GM12878 (cell line): Measurements from ENCODE around the gene SKIDA1. TPM values are rescaled to one million over a fixed set of nuclear protein-coding genes. Genes with fewer than 3 reads are reported as not detected.

Experiments
- ATAC-seq: fragments of 200-7000 bp; cut with Tn5 transposase; 3 replicates; pipeline ENCODE4 v1.9.1; 2020; ENCODE audit warnings: mild to moderate bottlenecking, moderate library complexity
- BruUV-seq: library from RNA; stranded (reverse); fragments of 400-500 nt; replicated peaks from 2 replicates; lab custom pipeline; 2021; lab: Mats Ljungman, UMichigan
- CTCF ChIA-PET: fragments of 300-600 bp; sonication (Branson Sonifier 250); formaldehyde crosslinking; extraction: SDS; loops from one replicate; lab custom pipeline; 2021; ENCODE audit warnings: inconsistent platforms; lab: Yijun Ruan, JAX
- POLR2A ChIA-PET: fragments of 350-600 bp; formaldehyde crosslinking; extraction: SDS; loops from one replicate; lab custom pipeline; 2021; ENCODE audit warnings: inconsistent platforms; lab: Charles Lee
- RAD21 ChIA-PET: fragments of 300-600 bp; sonication (Branson Sonifier 250); formaldehyde crosslinking; loops from one replicate; lab custom pipeline; 2023; ENCODE audit warnings: antibody characterized with exemption; ENCODE audit not compliant: unreplicated experiment; lab: Charles Lee
- SMC1A ChIA-PET: fragments of 300-600 bp; sonication (Branson Sonifier 250); formaldehyde crosslinking; loops from one replicate; lab custom pipeline; 2023; ENCODE audit not compliant: unreplicated experiment, uncharacterized antibody; lab: Charles Lee
- DNase-seq: peaks from one replicate; pipeline ENCODE4 v3.0.0-alpha.2; 2011; ENCODE audit warnings: low read depth, low spot score
- FAIRE-seq: peaks from 3 replicates; lab custom pipeline; 2011; peaks lifted over from hg19 to GRCh38; lab: Jason Lieb, UNC
- H2AFZ ChIP-seq: 2 replicates; pipeline ENCODE4 v1.6.0; 2011; ENCODE audit warnings: low read depth, low read length, control low read depth; ENCODE audit not compliant: control insufficient read depth
- H3K27ac ChIP-seq: 2 replicates; pipeline ENCODE4 v1.5.1; 2011; ENCODE audit warnings: control low read depth; ENCODE audit not compliant: control insufficient read depth, insufficient read depth
- H3K27me3 ChIP-seq, 2 experiments: replicated peaks in 1 of 2; 2 replicates each; pipeline versions ENCODE4 v1.6.0 to v1.6.1; 2011; ENCODE audit warnings: low read length in 1 of 2; ENCODE audit not compliant: control insufficient read depth in 2 of 2, insufficient read depth in 2 of 2
- H3K36me3 ChIP-seq, 2 experiments: 2 replicates each; pipeline ENCODE4 v1.5.1; 2011; ENCODE audit warnings: low read length in 1 of 2; ENCODE audit not compliant: control insufficient read depth in 2 of 2, insufficient read depth in 2 of 2
- H3K4me1 ChIP-seq: 2 replicates; pipeline ENCODE4 v1.6.1; 2011; ENCODE audit warnings: mild to moderate bottlenecking, low read length, moderate library complexity, mixed read lengths; ENCODE audit not compliant: control insufficient read depth, insufficient read depth
- H3K4me2 ChIP-seq: 2 replicates; pipeline ENCODE4 v1.6.0; 2011; ENCODE audit warnings: control low read depth; ENCODE audit not compliant: control insufficient read depth, insufficient read depth
- H3K4me3 ChIP-seq: fragments of 200-600 bp; sonication (generic); 2 replicates; pipeline ENCODE4 v1.5.1; 2016
- H3K79me2 ChIP-seq: 2 replicates; pipeline ENCODE4 v1.6.0; 2011; ENCODE audit warnings: low read length; ENCODE audit not compliant: control insufficient read depth, insufficient read depth
- H3K9ac ChIP-seq: 2 replicates; pipeline ENCODE4 v1.8.0; 2011; ENCODE audit warnings: low read length, control low read depth, mixed read lengths; ENCODE audit not compliant: control insufficient read depth, insufficient read depth
- H3K9me3 ChIP-seq: replicated peaks from 3 replicates; pipeline ENCODE4 v1.5.1; 2011; ENCODE audit warnings: mild to moderate bottlenecking, low read length; ENCODE audit not compliant: control insufficient read depth, insufficient read depth
- H4K20me1 ChIP-seq: 2 replicates; pipeline ENCODE4 v1.6.0; 2011; ENCODE audit not compliant: control insufficient read depth, insufficient read depth
- ATF3 ChIP-seq: IDR thresholded peaks from 2 replicates; pipeline ENCODE4 v1.6.1; 2011; ENCODE audit warnings: low read depth, mild to moderate bottlenecking, low read length, moderate library complexity, borderline replicate concordance; ENCODE audit errors: extremely low read depth
- RUNX3 ChIP-seq: IDR thresholded peaks from 2 replicates; pipeline ENCODE4 v1.6.1; 2012; ENCODE audit warnings: low read length, inconsistent platforms
- SPI1 ChIP-seq: IDR thresholded peaks from 2 replicates; pipeline ENCODE4 v1.6.1; 2011; ENCODE audit warnings: low read depth, mild to moderate bottlenecking, low read length, moderate library complexity, borderline replicate concordance; ENCODE audit not compliant: insufficient read depth
- SUPT20H ChIP-seq: IDR thresholded peaks from 2 replicates; pipeline ENCODE4 v1.6.1; 2011; ENCODE audit warnings: low read depth, mild to moderate bottlenecking, low read length, moderate library complexity, borderline replicate concordance; ENCODE audit not compliant: control insufficient read depth
- SUZ12 ChIP-seq: fragments of 200-600 bp; sonication (generic); IDR thresholded peaks from one replicate; pipeline ENCODE4 v1.6.1; 2018; ENCODE audit warnings: antibody characterized with exemption, mild to moderate bottlenecking; ENCODE audit not compliant: unreplicated experiment
- TAF1 ChIP-seq: IDR thresholded peaks from 2 replicates; pipeline ENCODE4 v1.6.1; 2011; ENCODE audit warnings: mild to moderate bottlenecking, low read depth, low read length, borderline replicate concordance
- ZNF687 ChIP-seq: fragments of 450-650 bp; IDR thresholded peaks from 2 replicates; pipeline ENCODE4 v1.6.1; 2017; ENCODE audit warnings: mild to moderate bottlenecking, moderate library complexity
- WGBS: methylation state at CpG from one replicate; pipeline ENCODE4 v1.1.6; 2016; ENCODE audit warnings: low lambda C conversion rate; ENCODE audit not compliant: insufficient replicate concordance, insufficient coverage; ENCODE audit errors: missing lambda C conversion rate; 5-methylcytosine and 5-hydroxymethylcytosine counted together
- in situ Hi-C: fragments of 300-500 bp; cut with MboI; formaldehyde crosslinking; loops from 9 replicates; pipeline ENCODE4 v1.14.3; 2018; ENCODE audit warnings: mixed read lengths
- intact Hi-C: fragments of 100-400 bp; cut with micrococcal nuclease; formaldehyde crosslinking; loops from one replicate; pipeline ENCODE4 v1.14.2; 2022; ENCODE audit not compliant: unreplicated experiment
- polyA plus RNA-seq, 11 experiments: library from polyadenylated mRNA; depleted of rRNA in 4 of 11; unstranded in 6 of 11; stranded (reverse) in 5 of 11; fragments of >200 nt; fragmentation: Nextera tagmentation in 4 of 11; fragmentation: Illumina TruSeq in 1 of 11; extraction: Ambion mirVana in 4 of 11; extraction: Trizol in 1 of 11; gene quantifications; 1 replicate in 1 of 11; 2 replicates in 10 of 11; pipeline versions ENCODE4 v1.2.1 to v1.2.3, GENCODE V29; 2011 to 2016; ENCODE audit warnings: inconsistent platforms in 2 of 11, missing spikeins in 2 of 11, low read depth in 1 of 11
- total RNA-seq, 4 experiments: library from RNA; depleted of rRNA in 3 of 4; stranded (reverse); fragments of >200 nt in 3 of 4; fragmentation: Illumina TruSeq in 1 of 4; extraction: Trizol in 1 of 4; gene quantifications; 2 replicates each; pipeline versions ENCODE4 v1.2.1 to v1.2.3, GENCODE V29; 2013 to 2021

The SKIDA1 gene
- total and polyA plus RNA-seq, 10 of the 15 experiments (the other 5 are each of a cell fraction or from before 2014, with no cell fraction given): 0.05 to 0.90 (median 0.28) TPM

- TF ChIP-seq TAF1: no peak
Measured at GRCh38 chr10:21501731-21502347, 23.6 kb downstream of the SKIDA1 start (continued).

- H3K4me1 ChIP-seq: peaks cover 13% of the 10 kb centered on the region
- no peak overlapping the region for H3K9ac ChIP-seq
- peaks cover 5 to 25% of the 10 kb centered on the region in 2 experiments for H3K27me3 ChIP-seq
- no peaks in the 10 kb centered on the region for H4K20me1 ChIP-seq
- FAIRE-seq (no peak), ATAC-seq (no peak), DNase-seq (no peak)
- H3K4me2 ChIP-seq: no peak overlapping the region
- in situ Hi-C loops: no loop called here
- ChIA-PET SMC1A (interaction anchor here (1.3 kb wide), 1 partner anchor 224 kb away, joined by 3 read pairs; no protein-coding TSS in a partner anchor), CTCF (no interaction called here)
- TF ChIP-seq ZNF687 (no peak), SUPT20H (no peak), RUNX3 (no peak), ATF3 (no peak), SUZ12 (no peak), SPI1 (no peak)
- TF ChIP-seq, all 136 proteins: peak for 0
- BruUV-seq: no TSS peak
- H2AFZ ChIP-seq: no peak overlapping the region
- intact Hi-C loops: no loop called here
- H3K4me3 ChIP-seq: no peak overlapping the region
- no peaks in the 10 kb centered on the region for H3K36me3 ChIP-seq
- ChIA-PET RAD21 (no interaction called here), POLR2A (no interaction called here)
- H3K27ac ChIP-seq: no peak overlapping the region
- H3K79me2 ChIP-seq: no peaks in the 10 kb centered on the region
- no peaks in the 10 kb centered on the region for H3K9me3 ChIP-seq
- WGBS: 79% methylated on average over 5 of the region's 5 CpGs
Measured at GRCh38 chr10:21501091-21501490, 24.4 kb downstream of the SKIDA1 start.
